ENCODE measurements around the gene IFT81.

DNA sequence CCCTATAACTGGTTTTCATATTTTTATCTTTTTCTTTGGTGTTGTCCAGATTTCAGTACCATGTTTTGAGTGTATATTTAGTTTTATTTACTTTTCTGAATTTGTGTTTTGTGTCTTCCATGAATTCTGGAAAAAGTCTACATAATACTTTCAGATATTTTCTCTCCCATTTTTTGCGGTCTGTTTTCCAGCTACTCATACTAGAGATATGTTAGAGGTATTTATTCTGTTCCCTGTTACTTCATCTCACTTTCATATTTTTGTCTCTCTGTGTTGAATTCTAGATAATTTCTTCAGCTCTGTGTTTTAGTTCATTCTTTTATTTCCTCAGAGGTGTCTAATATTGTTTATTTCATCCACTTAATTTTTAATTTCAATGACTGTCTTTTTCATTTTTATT lies 74.2 kb downstream of the IFT81 start:
- TF ChIP-seq, protein P1, sequence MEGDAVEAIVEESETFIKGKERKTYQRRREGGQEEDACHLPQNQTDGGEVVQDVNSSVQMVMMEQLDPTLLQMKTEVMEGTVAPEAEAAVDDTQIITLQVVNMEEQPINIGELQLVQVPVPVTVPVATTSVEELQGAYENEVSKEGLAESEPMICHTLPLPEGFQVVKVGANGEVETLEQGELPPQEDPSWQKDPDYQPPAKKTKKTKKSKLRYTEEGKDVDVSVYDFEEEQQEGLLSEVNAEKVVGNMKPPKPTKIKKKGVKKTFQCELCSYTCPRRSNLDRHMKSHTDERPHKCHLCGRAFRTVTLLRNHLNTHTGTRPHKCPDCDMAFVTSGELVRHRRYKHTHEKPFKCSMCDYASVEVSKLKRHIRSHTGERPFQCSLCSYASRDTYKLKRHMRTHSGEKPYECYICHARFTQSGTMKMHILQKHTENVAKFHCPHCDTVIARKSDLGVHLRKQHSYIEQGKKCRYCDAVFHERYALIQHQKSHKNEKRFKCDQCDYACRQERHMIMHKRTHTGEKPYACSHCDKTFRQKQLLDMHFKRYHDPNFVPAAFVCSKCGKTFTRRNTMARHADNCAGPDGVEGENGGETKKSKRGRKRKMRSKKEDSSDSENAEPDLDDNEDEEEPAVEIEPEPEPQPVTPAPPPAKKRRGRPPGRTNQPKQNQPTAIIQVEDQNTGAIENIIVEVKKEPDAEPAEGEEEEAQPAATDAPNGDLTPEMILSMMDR (IDR thresholded peaks at IDR 0.05; ENCODE audit: borderline replicate concordance, extremely low read depth, low read length, poor library complexity, severe bottlenecking): no peak
- no peak for TF ChIP-seq EZH2 (IDR thresholded peaks at IDR 0.05; ENCODE audit: borderline replicate concordance, low read depth, low read length, severe bottlenecking)

Data from DND-41 (cell line).